ENCODE measurements around the gene CALD1.

DNA sequence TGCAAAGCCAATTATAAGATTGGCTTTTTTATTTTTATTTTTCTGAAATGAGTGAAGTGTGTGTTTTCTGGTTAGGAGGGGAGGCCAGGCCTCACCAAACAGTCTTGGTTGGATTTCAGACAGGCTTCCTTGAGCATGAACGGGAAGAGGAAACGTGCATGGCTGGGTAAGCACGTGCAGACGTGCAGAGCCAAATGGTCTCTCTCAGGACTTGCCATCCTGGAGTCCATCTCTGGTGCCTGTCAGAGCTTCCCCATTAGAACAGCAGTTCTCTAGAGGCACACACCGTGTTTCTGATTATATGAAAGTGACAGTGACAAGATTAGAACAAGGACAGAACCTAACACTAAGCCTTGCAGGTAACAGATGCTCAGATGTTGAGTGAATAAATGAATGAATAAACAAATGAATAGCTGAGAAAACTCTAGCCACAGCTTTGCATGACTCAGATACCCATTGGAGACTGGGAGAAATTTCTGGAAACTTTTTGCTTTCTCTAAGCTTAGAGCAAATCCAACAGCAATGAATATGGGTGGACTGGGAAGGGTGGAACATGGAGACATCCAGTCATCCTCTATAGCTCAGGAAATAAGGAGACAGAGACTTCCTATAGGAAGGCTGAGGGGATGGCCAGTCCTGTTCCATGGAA, 11.8 kb upstream of the CALD1 start:
- TF ChIP-seq, protein P1, sequence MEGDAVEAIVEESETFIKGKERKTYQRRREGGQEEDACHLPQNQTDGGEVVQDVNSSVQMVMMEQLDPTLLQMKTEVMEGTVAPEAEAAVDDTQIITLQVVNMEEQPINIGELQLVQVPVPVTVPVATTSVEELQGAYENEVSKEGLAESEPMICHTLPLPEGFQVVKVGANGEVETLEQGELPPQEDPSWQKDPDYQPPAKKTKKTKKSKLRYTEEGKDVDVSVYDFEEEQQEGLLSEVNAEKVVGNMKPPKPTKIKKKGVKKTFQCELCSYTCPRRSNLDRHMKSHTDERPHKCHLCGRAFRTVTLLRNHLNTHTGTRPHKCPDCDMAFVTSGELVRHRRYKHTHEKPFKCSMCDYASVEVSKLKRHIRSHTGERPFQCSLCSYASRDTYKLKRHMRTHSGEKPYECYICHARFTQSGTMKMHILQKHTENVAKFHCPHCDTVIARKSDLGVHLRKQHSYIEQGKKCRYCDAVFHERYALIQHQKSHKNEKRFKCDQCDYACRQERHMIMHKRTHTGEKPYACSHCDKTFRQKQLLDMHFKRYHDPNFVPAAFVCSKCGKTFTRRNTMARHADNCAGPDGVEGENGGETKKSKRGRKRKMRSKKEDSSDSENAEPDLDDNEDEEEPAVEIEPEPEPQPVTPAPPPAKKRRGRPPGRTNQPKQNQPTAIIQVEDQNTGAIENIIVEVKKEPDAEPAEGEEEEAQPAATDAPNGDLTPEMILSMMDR (tag by site-specific recombination; IDR thresholded peaks at IDR 0.05), result no peak
- TF ChIP-seq, protein P2, sequence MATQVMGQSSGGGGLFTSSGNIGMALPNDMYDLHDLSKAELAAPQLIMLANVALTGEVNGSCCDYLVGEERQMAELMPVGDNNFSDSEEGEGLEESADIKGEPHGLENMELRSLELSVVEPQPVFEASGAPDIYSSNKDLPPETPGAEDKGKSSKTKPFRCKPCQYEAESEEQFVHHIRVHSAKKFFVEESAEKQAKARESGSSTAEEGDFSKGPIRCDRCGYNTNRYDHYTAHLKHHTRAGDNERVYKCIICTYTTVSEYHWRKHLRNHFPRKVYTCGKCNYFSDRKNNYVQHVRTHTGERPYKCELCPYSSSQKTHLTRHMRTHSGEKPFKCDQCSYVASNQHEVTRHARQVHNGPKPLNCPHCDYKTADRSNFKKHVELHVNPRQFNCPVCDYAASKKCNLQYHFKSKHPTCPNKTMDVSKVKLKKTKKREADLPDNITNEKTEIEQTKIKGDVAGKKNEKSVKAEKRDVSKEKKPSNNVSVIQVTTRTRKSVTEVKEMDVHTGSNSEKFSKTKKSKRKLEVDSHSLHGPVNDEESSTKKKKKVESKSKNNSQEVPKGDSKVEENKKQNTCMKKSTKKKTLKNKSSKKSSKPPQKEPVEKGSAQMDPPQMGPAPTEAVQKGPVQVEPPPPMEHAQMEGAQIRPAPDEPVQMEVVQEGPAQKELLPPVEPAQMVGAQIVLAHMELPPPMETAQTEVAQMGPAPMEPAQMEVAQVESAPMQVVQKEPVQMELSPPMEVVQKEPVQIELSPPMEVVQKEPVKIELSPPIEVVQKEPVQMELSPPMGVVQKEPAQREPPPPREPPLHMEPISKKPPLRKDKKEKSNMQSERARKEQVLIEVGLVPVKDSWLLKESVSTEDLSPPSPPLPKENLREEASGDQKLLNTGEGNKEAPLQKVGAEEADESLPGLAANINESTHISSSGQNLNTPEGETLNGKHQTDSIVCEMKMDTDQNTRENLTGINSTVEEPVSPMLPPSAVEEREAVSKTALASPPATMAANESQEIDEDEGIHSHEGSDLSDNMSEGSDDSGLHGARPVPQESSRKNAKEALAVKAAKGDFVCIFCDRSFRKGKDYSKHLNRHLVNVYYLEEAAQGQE (tag by site-specific recombination; IDR thresholded peaks at IDR 0.05), result no peak
- no peak for TF ChIP-seq ZBTB21 (tag by site-specific recombination; IDR thresholded peaks at IDR 0.05)
- TF ChIP-seq, protein P3, sequence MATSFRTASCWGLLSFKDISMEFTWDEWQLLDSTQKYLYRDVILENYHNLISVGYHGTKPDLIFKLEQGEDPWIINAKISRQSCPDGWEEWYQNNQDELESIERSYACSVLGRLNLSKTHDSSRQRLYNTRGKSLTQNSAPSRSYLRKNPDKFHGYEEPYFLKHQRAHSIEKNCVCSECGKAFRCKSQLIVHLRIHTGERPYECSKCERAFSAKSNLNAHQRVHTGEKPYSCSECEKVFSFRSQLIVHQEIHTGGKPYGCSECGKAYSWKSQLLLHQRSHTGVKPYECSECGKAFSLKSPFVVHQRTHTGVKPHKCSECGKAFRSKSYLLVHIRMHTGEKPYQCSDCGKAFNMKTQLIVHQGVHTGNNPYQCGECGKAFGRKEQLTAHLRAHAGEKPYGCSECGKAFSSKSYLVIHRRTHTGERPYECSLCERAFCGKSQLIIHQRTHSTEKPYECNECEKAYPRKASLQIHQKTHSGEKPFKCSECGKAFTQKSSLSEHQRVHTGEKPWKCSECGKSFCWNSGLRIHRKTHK (tag by site-specific recombination; IDR thresholded peaks at IDR 0.05), result no peak
- TF ChIP-seq ZNF521 (tag by site-specific recombination; IDR thresholded peaks at IDR 0.05), result no peak
- no peak for TF ChIP-seq ZNF510 (tag by site-specific recombination; IDR thresholded peaks at IDR 0.05; ENCODE audit: insufficient replicate concordance)
- TF ChIP-seq ZBTB8A (tag by site-specific recombination; IDR thresholded peaks at IDR 0.05), result no peak
- no peak for TF ChIP-seq BCL11A (tag by site-specific recombination; IDR thresholded peaks at IDR 0.05; ENCODE audit: low read depth)
- no peak for TF ChIP-seq ZNF23 (tag by site-specific recombination; IDR thresholded peaks at IDR 0.05; ENCODE audit: borderline replicate concordance)
- TF ChIP-seq, protein P4, sequence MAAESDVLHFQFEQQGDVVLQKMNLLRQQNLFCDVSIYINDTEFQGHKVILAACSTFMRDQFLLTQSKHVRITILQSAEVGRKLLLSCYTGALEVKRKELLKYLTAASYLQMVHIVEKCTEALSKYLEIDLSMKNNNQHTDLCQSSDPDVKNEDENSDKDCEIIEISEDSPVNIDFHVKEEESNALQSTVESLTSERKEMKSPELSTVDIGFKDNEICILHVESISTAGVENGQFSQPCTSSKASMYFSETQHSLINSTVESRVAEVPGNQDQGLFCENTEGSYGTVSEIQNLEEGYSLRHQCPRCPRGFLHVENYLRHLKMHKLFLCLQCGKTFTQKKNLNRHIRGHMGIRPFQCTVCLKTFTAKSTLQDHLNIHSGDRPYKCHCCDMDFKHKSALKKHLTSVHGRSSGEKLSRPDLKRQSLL (tag by site-specific recombination; IDR thresholded peaks at IDR 0.05), result no peak
- no peak for TF ChIP-seq ZNF558 (tag by site-specific recombination; IDR thresholded peaks at IDR 0.05)
- no peak for TF ChIP-seq ZNF133 (tag by site-specific recombination; IDR thresholded peaks at IDR 0.05)

All from HEK293 (cell line).